ENCODE data around the gene HOXA11. TPM values are rescaled to one million over a fixed set of nuclear protein-coding genes. Genes with fewer than 3 reads are reported as not detected.
A peak's percentile ranks its signal among the peaks of the same experiment; 100 is the strongest.

Gene HOXA11
- total RNA-seq, 1 donor from 2014 or later: not detected

GRCh38 chr7:27161214-27161720 is 23.8 kb downstream of the HOXA11 start:
- no peak for DNase-seq (ENCODE audit: extremely low spot score, unreplicated experiment)
- Mint-ChIP-seq H3K27me3 (ENCODE audit: unreplicated experiment) (peaks cover 83% of the 10 kb centered on the region), H3K4me1 (ENCODE audit: unreplicated experiment) (peaks cover 8% of the 10 kb centered on the region), H3K4me3 (ENCODE audit: unreplicated experiment) (peak overlapping the region; percentile 66), H3K36me3 (ENCODE audit: unreplicated experiment) (no peaks in the 10 kb centered on the region), H3K27ac (ENCODE audit: unreplicated experiment) (no peak overlapping the region), H3K9me3 (ENCODE audit: unreplicated experiment) (peaks cover 7% of the 10 kb centered on the region)
- TF ChIP-seq, protein P1, sequence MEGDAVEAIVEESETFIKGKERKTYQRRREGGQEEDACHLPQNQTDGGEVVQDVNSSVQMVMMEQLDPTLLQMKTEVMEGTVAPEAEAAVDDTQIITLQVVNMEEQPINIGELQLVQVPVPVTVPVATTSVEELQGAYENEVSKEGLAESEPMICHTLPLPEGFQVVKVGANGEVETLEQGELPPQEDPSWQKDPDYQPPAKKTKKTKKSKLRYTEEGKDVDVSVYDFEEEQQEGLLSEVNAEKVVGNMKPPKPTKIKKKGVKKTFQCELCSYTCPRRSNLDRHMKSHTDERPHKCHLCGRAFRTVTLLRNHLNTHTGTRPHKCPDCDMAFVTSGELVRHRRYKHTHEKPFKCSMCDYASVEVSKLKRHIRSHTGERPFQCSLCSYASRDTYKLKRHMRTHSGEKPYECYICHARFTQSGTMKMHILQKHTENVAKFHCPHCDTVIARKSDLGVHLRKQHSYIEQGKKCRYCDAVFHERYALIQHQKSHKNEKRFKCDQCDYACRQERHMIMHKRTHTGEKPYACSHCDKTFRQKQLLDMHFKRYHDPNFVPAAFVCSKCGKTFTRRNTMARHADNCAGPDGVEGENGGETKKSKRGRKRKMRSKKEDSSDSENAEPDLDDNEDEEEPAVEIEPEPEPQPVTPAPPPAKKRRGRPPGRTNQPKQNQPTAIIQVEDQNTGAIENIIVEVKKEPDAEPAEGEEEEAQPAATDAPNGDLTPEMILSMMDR (IDR thresholded peaks at IDR 0.05): no peak

- H3K4me1 Mint-ChIP-seq (ENCODE audit: unreplicated experiment): peaks cover 7% of the 10 kb centered on the region
- TF ChIP-seq, protein P1 (IDR thresholded peaks at IDR 0.05): peak; percentile 99
- no peak overlapping the region for H3K27ac Mint-ChIP-seq (ENCODE audit: unreplicated experiment)
- H3K36me3 Mint-ChIP-seq (ENCODE audit: unreplicated experiment): no peaks in the 10 kb centered on the region
- peaks cover 7% of the 10 kb centered on the region for H3K9me3 Mint-ChIP-seq (ENCODE audit: unreplicated experiment)
- DNase-seq (ENCODE audit: extremely low spot score, unreplicated experiment): peak; percentile 93
- peaks cover 84% of the 10 kb centered on the region for H3K27me3 Mint-ChIP-seq (ENCODE audit: unreplicated experiment)
- H3K4me3 Mint-ChIP-seq (ENCODE audit: unreplicated experiment): peak overlapping the region; percentile 66
These were observed 24.4 kb downstream of the HOXA11 start for GRCh38 chr7:27160546-27161213.

- Mint-ChIP-seq H3K36me3 (ENCODE audit: unreplicated experiment) (no peaks in the 10 kb centered on the region), H3K27me3 (ENCODE audit: unreplicated experiment) (peaks cover 85% of the 10 kb centered on the region), H3K4me1 (ENCODE audit: unreplicated experiment) (peaks cover 7% of the 10 kb centered on the region), H3K27ac (ENCODE audit: unreplicated experiment) (no peak overlapping the region), H3K4me3 (ENCODE audit: unreplicated experiment) (no peak overlapping the region), H3K9me3 (ENCODE audit: unreplicated experiment) (peaks cover 7% of the 10 kb centered on the region)
- TF ChIP-seq, protein P1 (IDR thresholded peaks at IDR 0.05): no peak
- DNase-seq (ENCODE audit: extremely low spot score, unreplicated experiment): no peak
These were observed 24.9 kb downstream of the HOXA11 start for GRCh38 chr7:27160145-27160545.

DNA sequence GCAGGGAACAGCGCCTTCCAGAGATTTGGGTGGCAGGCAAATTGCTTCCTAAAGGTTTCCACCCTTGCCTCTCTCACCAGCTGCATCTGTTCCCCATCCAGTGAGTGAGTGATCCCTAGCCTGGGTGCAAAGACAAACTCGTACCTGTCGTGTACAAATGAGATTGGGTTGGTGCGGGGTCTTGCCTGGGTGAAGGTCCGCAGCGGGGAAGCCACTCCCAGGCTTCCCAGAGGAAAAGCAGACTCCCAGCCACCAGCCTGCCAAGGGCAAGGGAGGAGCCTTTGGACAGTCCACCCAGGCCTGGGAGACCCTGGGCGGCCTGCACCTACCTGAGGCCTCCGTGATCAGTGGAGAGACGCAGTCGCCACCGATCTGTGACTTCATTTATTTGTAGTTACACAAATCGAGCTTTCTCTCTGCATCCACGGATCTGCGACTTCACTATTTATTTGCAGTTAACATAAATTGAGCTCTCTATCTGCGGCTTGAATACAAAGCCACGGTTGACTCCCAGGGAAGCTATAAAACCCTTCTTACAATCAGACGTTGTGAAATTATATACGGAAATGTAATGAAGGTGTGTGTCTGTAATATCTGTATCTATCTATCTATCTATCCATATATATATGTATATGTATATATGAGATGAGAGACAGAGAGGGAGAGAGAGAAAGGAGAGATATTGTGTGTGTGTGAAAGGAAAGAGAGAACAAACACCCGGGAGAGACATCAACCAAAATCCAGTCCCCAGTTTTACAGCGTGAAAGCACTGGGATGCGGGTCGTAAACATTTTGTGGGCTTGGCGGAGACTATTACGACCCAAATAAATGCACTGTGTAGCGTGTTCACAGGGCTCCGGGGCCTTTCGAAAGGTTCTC is 25.5 kb downstream of the HOXA11 start:
- DNase-seq (ENCODE audit: extremely low spot score, unreplicated experiment): no peak
- TF ChIP-seq, protein P1 (IDR thresholded peaks at IDR 0.05): no peak
- Mint-ChIP-seq H3K27me3 (ENCODE audit: unreplicated experiment) (peaks cover 87% of the 10 kb centered on the region), H3K36me3 (ENCODE audit: unreplicated experiment) (peaks cover 1% of the 10 kb centered on the region), H3K4me3 (ENCODE audit: unreplicated experiment) (no peak overlapping the region), H3K4me1 (ENCODE audit: unreplicated experiment) (peaks cover 12% of the 10 kb centered on the region), H3K27ac (ENCODE audit: unreplicated experiment) (no peak overlapping the region), H3K9me3 (ENCODE audit: unreplicated experiment) (peaks cover 7% of the 10 kb centered on the region)
